ENCODE data around the gene EBLN2. TPM values are rescaled to one million over a fixed set of nuclear protein-coding genes. Genes with fewer than 3 reads are reported as not detected.

The EBLN2 gene
- total RNA-seq, 2 experiments from 2014 or later = 14.8 to 16.0 TPM

GRCh38 chr3:73096169-73096568 is 34.7 kb downstream of the EBLN2 start:
- no peaks in the 10 kb centered on the region for H3K36me3 ChIP-seq (ENCODE audit: insufficient read depth, low read length)
- intact Hi-C loops (cut with DNase I, micrococcal nuclease) = no loop called here
- no peaks in the 10 kb centered on the region for H3K27me3 ChIP-seq (ENCODE audit: control insufficient read depth in 1 of 2, insufficient read depth in 2 of 2, low read length in 2 of 2)
- DNase-seq (no peak), ATAC-seq (ENCODE audit: poor library complexity) (no peak)
- Mint-ChIP-seq H3K4me3 (no peak overlapping the region), H3K36me3 (ENCODE audit: low read depth) (no peaks in the 10 kb centered on the region), H3K4me1 (ENCODE audit: low read depth) (peaks cover 4% of the 10 kb centered on the region), H3K27me3 (no peaks in the 10 kb centered on the region), H3K27ac (no peak overlapping the region), H3K9me3 (no peaks in the 10 kb centered on the region)
- TF ChIP-seq CTCF (IDR thresholded peaks at IDR 0.05) = no peak
- peaks cover 0 to 5% of the 10 kb centered on the region in 2 experiments for H3K9me3 ChIP-seq (ENCODE audit: control insufficient read depth in 1 of 2, insufficient read depth in 1 of 2, low read length in 2 of 2)
- no peak overlapping the region for H3K27ac ChIP-seq (ENCODE audit: low read depth in 1 of 2, low read length in 2 of 2)
- H3K4me1 ChIP-seq (ENCODE audit: insufficient read depth, low read length) = peaks cover 7% of the 10 kb centered on the region
- no peak overlapping the region for H3K4me3 ChIP-seq (ENCODE audit: low read length)
- ChIA-PET CTCF (no interaction called here), POLR2A (no interaction called here)

- intact Hi-C loops (cut with DNase I, micrococcal nuclease) = no loop called here
- Mint-ChIP-seq H3K27me3 (no peaks in the 10 kb centered on the region), H3K9me3 (no peaks in the 10 kb centered on the region), H3K4me1 (ENCODE audit: low read depth) (peaks cover 4% of the 10 kb centered on the region), H3K27ac (no peak overlapping the region), H3K36me3 (ENCODE audit: low read depth) (no peaks in the 10 kb centered on the region), H3K4me3 (no peak overlapping the region)
- ATAC-seq (ENCODE audit: poor library complexity) = no peak
- no peak overlapping the region for H3K27ac ChIP-seq (ENCODE audit: low read depth in 1 of 2, low read length in 2 of 2)
- POLR2A ChIA-PET = no interaction called here
- H3K4me1 ChIP-seq (ENCODE audit: insufficient read depth, low read length) = peaks cover 7% of the 10 kb centered on the region
- no peak overlapping the region for H3K4me3 ChIP-seq (ENCODE audit: low read length)
- CTCF ChIA-PET = no interaction called here
- DNase-seq = no peak
- no peaks in the 10 kb centered on the region for H3K27me3 ChIP-seq (ENCODE audit: control insufficient read depth in 1 of 2, insufficient read depth in 2 of 2, low read length in 2 of 2)
- no peaks in the 10 kb centered on the region for H3K36me3 ChIP-seq (ENCODE audit: insufficient read depth, low read length)
- no peak for TF ChIP-seq CTCF (IDR thresholded peaks at IDR 0.05)
- H3K9me3 ChIP-seq (ENCODE audit: control insufficient read depth in 1 of 2, insufficient read depth in 1 of 2, low read length in 2 of 2) = peaks cover 0 to 5% of the 10 kb centered on the region in 2 experiments
These were observed 36.6 kb downstream of the EBLN2 start for GRCh38 chr3:73098026-73098425.

- Histone ChIP-seq H3K27ac (ENCODE audit: low read depth in 1 of 2, low read length in 2 of 2) (no peak overlapping the region), H3K9me3 (ENCODE audit: control insufficient read depth in 1 of 2, insufficient read depth in 1 of 2, low read length in 2 of 2) (peaks cover 0 to 5% of the 10 kb centered on the region in 2 experiments), H3K36me3 (ENCODE audit: insufficient read depth, low read length) (no peaks in the 10 kb centered on the region), H3K4me1 (ENCODE audit: insufficient read depth, low read length) (peaks cover 7% of the 10 kb centered on the region), H3K27me3 (ENCODE audit: control insufficient read depth in 1 of 2, insufficient read depth in 2 of 2, low read length in 2 of 2) (no peaks in the 10 kb centered on the region), H3K4me3 (ENCODE audit: low read length) (no peak overlapping the region)
- ChIA-PET CTCF (no interaction called here), POLR2A (no interaction called here)
- no peaks in the 10 kb centered on the region for H3K36me3 Mint-ChIP-seq (ENCODE audit: low read depth)
- ATAC-seq (ENCODE audit: poor library complexity) (no peak), DNase-seq (no peak)
- no peaks in the 10 kb centered on the region for H3K9me3 Mint-ChIP-seq
- H3K27me3 Mint-ChIP-seq = no peaks in the 10 kb centered on the region
- peaks cover 4% of the 10 kb centered on the region for H3K4me1 Mint-ChIP-seq (ENCODE audit: low read depth)
- TF ChIP-seq CTCF (IDR thresholded peaks at IDR 0.05) = no peak
- intact Hi-C loops (cut with DNase I, micrococcal nuclease) = no loop called here
- H3K4me3 Mint-ChIP-seq = no peak overlapping the region
- H3K27ac Mint-ChIP-seq = no peak overlapping the region
These were observed 37.4 kb downstream of the EBLN2 start for GRCh38 chr3:73098873-73099272.

Data from CD4-positive, alpha-beta T cell (primary cell).